ENCODE measurements around the gene MOCS2.
"Not testable (repeated sequence)": the region's sequence is repeated elsewhere in the genome, so short reads cannot be mapped to it uniquely, and the experiment has no call there.

The MOCS2 gene

GRCh38 chr5:53114988-53115387, 5.4 kb upstream of the MOCS2 start:
- Histone ChIP-seq H3K9ac (ENCODE audit: low read depth, low read length) (no peak overlapping the region), H3K36me3 (ENCODE audit: control insufficient read depth, insufficient read depth, low read length) (no peaks in the 10 kb centered on the region), H3K27ac (ENCODE audit: low read depth, low read length) (no peak overlapping the region), H3K4me1 (ENCODE audit: control insufficient read depth, insufficient read depth, low read length) (peaks cover 9% of the 10 kb centered on the region), H3K27me3 (ENCODE audit: control insufficient read depth, insufficient read depth, low read length) (no peaks in the 10 kb centered on the region), H3K4me3 (ENCODE audit: low read depth, low read length) (no peak overlapping the region), H3K9me3 (ENCODE audit: control insufficient read depth, insufficient read depth, low read length) (no peaks in the 10 kb centered on the region)

GRCh38 chr5:53113947-53114346, 4.4 kb upstream of the MOCS2 start:
- Histone ChIP-seq H3K4me1 (ENCODE audit: control insufficient read depth, insufficient read depth, low read length) (peaks cover 9% of the 10 kb centered on the region), H3K4me3 (ENCODE audit: low read depth, low read length) (no peak overlapping the region), H3K36me3 (ENCODE audit: control insufficient read depth, insufficient read depth, low read length) (no peaks in the 10 kb centered on the region), H3K9me3 (ENCODE audit: control insufficient read depth, insufficient read depth, low read length) (no peaks in the 10 kb centered on the region), H3K27me3 (ENCODE audit: control insufficient read depth, insufficient read depth, low read length) (no peaks in the 10 kb centered on the region), H3K27ac (ENCODE audit: low read depth, low read length) (no peak overlapping the region), H3K9ac (ENCODE audit: low read depth, low read length) (no peak overlapping the region)

- H3K4me3 ChIP-seq (ENCODE audit: low read depth, low read length): no peak overlapping the region
- no peak overlapping the region for H3K9ac ChIP-seq (ENCODE audit: low read depth, low read length)
- no peak overlapping the region for H3K27ac ChIP-seq (ENCODE audit: low read depth, low read length)
- no peaks in the 10 kb centered on the region for H3K27me3 ChIP-seq (ENCODE audit: control insufficient read depth, insufficient read depth, low read length)
- H3K9me3 ChIP-seq (ENCODE audit: control insufficient read depth, insufficient read depth, low read length): no peaks in the 10 kb centered on the region
- no peaks in the 10 kb centered on the region for H3K36me3 ChIP-seq (ENCODE audit: control insufficient read depth, insufficient read depth, low read length)
- H3K4me1 ChIP-seq (ENCODE audit: control insufficient read depth, insufficient read depth, low read length): peaks cover 9% of the 10 kb centered on the region
These were observed 3.4 kb upstream of the MOCS2 start for GRCh38 chr5:53112909-53113308.

- H3K27me3 ChIP-seq (ENCODE audit: control insufficient read depth, insufficient read depth, low read length); H3K4me1 ChIP-seq (ENCODE audit: control insufficient read depth, insufficient read depth, low read length); H3K9ac ChIP-seq (ENCODE audit: low read depth, low read length); H3K9me3 ChIP-seq (ENCODE audit: control insufficient read depth, insufficient read depth, low read length); H3K4me3 ChIP-seq (ENCODE audit: low read depth, low read length); H3K27ac ChIP-seq (ENCODE audit: low read depth, low read length); H3K36me3 ChIP-seq (ENCODE audit: control insufficient read depth, insufficient read depth, low read length): not testable (repeated sequence)
These were observed 2.8 kb upstream of the MOCS2 start for GRCh38 chr5:53112307-53112706.

GRCh38 chr5:53111139-53111538, 1.6 kb upstream of the MOCS2 start:
- peaks cover 9% of the 10 kb centered on the region for H3K4me1 ChIP-seq (ENCODE audit: control insufficient read depth, insufficient read depth, low read length)
- H3K9ac ChIP-seq (ENCODE audit: low read depth, low read length): no peak overlapping the region
- H3K27me3 ChIP-seq (ENCODE audit: control insufficient read depth, insufficient read depth, low read length): no peaks in the 10 kb centered on the region
- no peak overlapping the region for H3K4me3 ChIP-seq (ENCODE audit: low read depth, low read length)
- H3K27ac ChIP-seq (ENCODE audit: low read depth, low read length): no peak overlapping the region
- H3K36me3 ChIP-seq (ENCODE audit: control insufficient read depth, insufficient read depth, low read length): no peaks in the 10 kb centered on the region
- no peaks in the 10 kb centered on the region for H3K9me3 ChIP-seq (ENCODE audit: control insufficient read depth, insufficient read depth, low read length)

GRCh38 chr5:53110156-53110555, 599 bp upstream of the MOCS2 start:
- H3K9me3 ChIP-seq (ENCODE audit: control insufficient read depth, insufficient read depth, low read length): no peaks in the 10 kb centered on the region
- no peaks in the 10 kb centered on the region for H3K27me3 ChIP-seq (ENCODE audit: control insufficient read depth, insufficient read depth, low read length)
- no peaks in the 10 kb centered on the region for H3K36me3 ChIP-seq (ENCODE audit: control insufficient read depth, insufficient read depth, low read length)
- peak overlapping the region; percentile 43 for H3K27ac ChIP-seq (ENCODE audit: low read depth, low read length)
- H3K4me1 ChIP-seq (ENCODE audit: control insufficient read depth, insufficient read depth, low read length): peaks cover 9% of the 10 kb centered on the region
- H3K9ac ChIP-seq (ENCODE audit: low read depth, low read length): peak overlapping the region; percentile 65; the same call in 1 of the 2 replicates
- peak overlapping the region; percentile 89 for H3K4me3 ChIP-seq (ENCODE audit: low read depth, low read length)

- Histone ChIP-seq H3K27me3 (ENCODE audit: control insufficient read depth, insufficient read depth, low read length) (no peaks in the 10 kb centered on the region), H3K27ac (ENCODE audit: low read depth, low read length) (no peak overlapping the region), H3K9ac (ENCODE audit: low read depth, low read length) (no peak overlapping the region), H3K4me1 (ENCODE audit: control insufficient read depth, insufficient read depth, low read length) (peaks cover 7% of the 10 kb centered on the region), H3K4me3 (ENCODE audit: low read depth, low read length) (peak overlapping the region; percentile 89), H3K9me3 (ENCODE audit: control insufficient read depth, insufficient read depth, low read length) (no peaks in the 10 kb centered on the region), H3K36me3 (ENCODE audit: control insufficient read depth, insufficient read depth, low read length) (no peaks in the 10 kb centered on the region)
These were observed 508 bp downstream of the MOCS2 start for GRCh38 chr5:53109056-53109442.

- Histone ChIP-seq H3K9ac (ENCODE audit: low read depth, low read length) (no peak overlapping the region), H3K9me3 (ENCODE audit: control insufficient read depth, insufficient read depth, low read length) (no peaks in the 10 kb centered on the region), H3K4me3 (ENCODE audit: low read depth, low read length) (no peak overlapping the region), H3K36me3 (ENCODE audit: control insufficient read depth, insufficient read depth, low read length) (peaks cover 6% of the 10 kb centered on the region), H3K27ac (ENCODE audit: low read depth, low read length) (no peak overlapping the region), H3K4me1 (ENCODE audit: control insufficient read depth, insufficient read depth, low read length) (peaks cover 5% of the 10 kb centered on the region), H3K27me3 (ENCODE audit: control insufficient read depth, insufficient read depth, low read length) (no peaks in the 10 kb centered on the region)
These were observed 3.8 kb downstream of the MOCS2 start for GRCh38 chr5:53105611-53106300.

- peaks cover 23% of the 10 kb centered on the region for H3K36me3 ChIP-seq (ENCODE audit: control insufficient read depth, insufficient read depth, low read length)
- no peak overlapping the region for H3K27ac ChIP-seq (ENCODE audit: low read depth, low read length)
- no peaks in the 10 kb centered on the region for H3K27me3 ChIP-seq (ENCODE audit: control insufficient read depth, insufficient read depth, low read length)
- no peaks in the 10 kb centered on the region for H3K4me1 ChIP-seq (ENCODE audit: control insufficient read depth, insufficient read depth, low read length)
- no peaks in the 10 kb centered on the region for H3K9me3 ChIP-seq (ENCODE audit: control insufficient read depth, insufficient read depth, low read length)
- no peak overlapping the region for H3K4me3 ChIP-seq (ENCODE audit: low read depth, low read length)
- H3K9ac ChIP-seq (ENCODE audit: low read depth, low read length): no peak overlapping the region
These were observed 9.0 kb downstream of the MOCS2 start for GRCh38 chr5:53100606-53101005.

GRCh38 chr5:53099546-53099945, 10.0 kb downstream of the MOCS2 start:
- Histone ChIP-seq H3K27me3 (ENCODE audit: control insufficient read depth, insufficient read depth, low read length) (no peaks in the 10 kb centered on the region), H3K9me3 (ENCODE audit: control insufficient read depth, insufficient read depth, low read length) (no peaks in the 10 kb centered on the region), H3K4me1 (ENCODE audit: control insufficient read depth, insufficient read depth, low read length) (no peaks in the 10 kb centered on the region), H3K36me3 (ENCODE audit: control insufficient read depth, insufficient read depth, low read length) (peaks cover 23% of the 10 kb centered on the region), H3K9ac (ENCODE audit: low read depth, low read length) (no peak overlapping the region), H3K4me3 (ENCODE audit: low read depth, low read length) (no peak overlapping the region), H3K27ac (ENCODE audit: low read depth, low read length) (no peak overlapping the region)

- Histone ChIP-seq H3K27me3 (ENCODE audit: control insufficient read depth, insufficient read depth, low read length) (no peaks in the 10 kb centered on the region), H3K4me3 (ENCODE audit: low read depth, low read length) (no peak overlapping the region), H3K9ac (ENCODE audit: low read depth, low read length) (no peak overlapping the region), H3K4me1 (ENCODE audit: control insufficient read depth, insufficient read depth, low read length) (no peaks in the 10 kb centered on the region), H3K27ac (ENCODE audit: low read depth, low read length) (no peak overlapping the region), H3K36me3 (ENCODE audit: control insufficient read depth, insufficient read depth, low read length) (peaks cover 19% of the 10 kb centered on the region), H3K9me3 (ENCODE audit: control insufficient read depth, insufficient read depth, low read length) (no peaks in the 10 kb centered on the region)
These were observed 13.5 kb downstream of the MOCS2 start for GRCh38 chr5:53095931-53096525.

Data from HUES48 (cell line).